ENCODE data around the gene CAP2. TPM values are rescaled to one million over a fixed set of nuclear protein-coding genes. Genes with fewer than 3 reads are reported as not detected.
A peak's percentile ranks its signal among the peaks of the same experiment; 100 is the strongest.
"Not testable (repeated sequence)": the region's sequence is repeated elsewhere in the genome, so short reads cannot be mapped to it uniquely, and the experiment has no call there.

CAP2 gene
- total and polyA plus RNA-seq, 9 of the 15 experiments (the other 6 are each of a cell fraction or from before 2014, with no cell fraction given) = not detected

- Histone ChIP-seq H2AFZ (ENCODE audit: low read depth, low read length) (no peak overlapping the region), H4K20me1 (replicated peaks; ENCODE audit: control insufficient read depth, insufficient read depth, low read length) (no peaks in the 10 kb centered on the region), H3K79me2 (ENCODE audit: control insufficient read depth, insufficient read depth, low read length) (no peaks in the 10 kb centered on the region), H3K4me2 (ENCODE audit: insufficient read depth, low read length) (no peak overlapping the region), H3K27me3 (ENCODE audit: control insufficient read depth in 2 of 2, insufficient read depth in 2 of 2, low read length in 2 of 2) (peaks cover 22 to 32% of the 10 kb centered on the region in 2 experiments; a peak in 4 of 5 replicates), H3K9me3 (replicated peaks; ENCODE audit: control insufficient read depth, insufficient read depth, low read depth, low read length) (no peaks in the 10 kb centered on the region), H3K27ac (ENCODE audit: extremely low read depth, low read depth, low read length) (no peak overlapping the region), H3K9me1 (ENCODE audit: control insufficient read depth, insufficient read depth, low read length) (no peaks in the 10 kb centered on the region), H3K4me3 (no peak overlapping the region), H3K9ac (ENCODE audit: insufficient read depth in 1 of 2, low read depth in 2 of 2, low read length in 2 of 2) (no peak overlapping the region), H3K4me1 (replicated peaks in 1 of 2; ENCODE audit: control insufficient read depth in 2 of 2, insufficient read depth in 2 of 2, low read length in 2 of 2) (peaks cover 0 to 8% of the 10 kb centered on the region in 2 experiments; a peak in 2 of 5 replicates), H3K36me3 (ENCODE audit: control insufficient read depth, insufficient read depth, low read length) (no peaks in the 10 kb centered on the region)
- in situ Hi-C loops (cut with MboI) (no loop called here), intact Hi-C loops (cut with micrococcal nuclease) (no loop called here)
- DNase-seq (ENCODE audit: extremely low read depth in 1 of 4, low spot score in 3 of 4) = no peak
- FAIRE-seq = no peak
- no TSS peak for BruUV-seq (replicated peaks)
- 0% methylated on average over 3 of the region's 3 CpGs for WGBS (ENCODE audit: insufficient coverage, low coverage, missing lambda C conversion rate)
- POLR2A ChIA-PET = no interaction called here
- no peak for TF ChIP-seq CEBPG (CRISPR knock-in tag; IDR thresholded peaks at IDR 0.05)
- peak in 1 of 2 experiments; percentile 53; a peak in 2 of 4 replicates for TF ChIP-seq CEBPG (tag; conservative IDR thresholded peaks at IDR 0.05 in 1 of 2, IDR thresholded peaks at IDR 0.05 in 1 of 2)
- no peak for TF ChIP-seq STAT5A (IDR thresholded peaks at IDR 0.05; ENCODE audit: borderline replicate concordance, low read length)
- no peak for ATAC-seq
- CTCF ChIA-PET (ENCODE audit: low intra/inter-chr PET ratio) = no interaction called here
Measured at GRCh38 chr6:17397764-17398194, 4.4 kb downstream of the CAP2 start.

GRCh38 chr6:17405181-17405943, 12.0 kb downstream of the CAP2 start:
- CTCF ChIA-PET (ENCODE audit: low intra/inter-chr PET ratio); intact Hi-C loops (cut with micrococcal nuclease); FAIRE-seq; in situ Hi-C loops (cut with MboI); ATAC-seq; H2AFZ ChIP-seq (ENCODE audit: low read depth, low read length); H3K9ac ChIP-seq (ENCODE audit: insufficient read depth in 1 of 2, low read depth in 2 of 2, low read length in 2 of 2); H3K79me2 ChIP-seq (ENCODE audit: control insufficient read depth, insufficient read depth, low read length); H3K4me2 ChIP-seq (ENCODE audit: insufficient read depth, low read length); H3K27me3 ChIP-seq (ENCODE audit: control insufficient read depth in 2 of 2, insufficient read depth in 2 of 2, low read length in 2 of 2); DNase-seq (ENCODE audit: extremely low read depth in 1 of 4, low spot score in 3 of 4); H3K27ac ChIP-seq (ENCODE audit: extremely low read depth, low read depth, low read length); H3K4me1 ChIP-seq (replicated peaks in 1 of 2; ENCODE audit: control insufficient read depth in 2 of 2, insufficient read depth in 2 of 2, low read length in 2 of 2); BruUV-seq (replicated peaks); H3K36me3 ChIP-seq (ENCODE audit: control insufficient read depth, insufficient read depth, low read length); H4K20me1 ChIP-seq (replicated peaks; ENCODE audit: control insufficient read depth, insufficient read depth, low read length); H3K9me3 ChIP-seq (replicated peaks; ENCODE audit: control insufficient read depth, insufficient read depth, low read depth, low read length); H3K9me1 ChIP-seq (ENCODE audit: control insufficient read depth, insufficient read depth, low read length); H3K4me3 ChIP-seq: not testable (repeated sequence)
- POLR2A ChIA-PET = interaction anchor here (0.5 kb wide), 1 partner anchor 91 kb away, joined by 3 read pairs; no protein-coding TSS in a partner anchor
- 0% methylated on average over 7 of the region's 7 CpGs for WGBS (ENCODE audit: insufficient coverage, low coverage, missing lambda C conversion rate)
